Stimulated activated CD8-positive, alpha-beta memory T cell treated with anti-CD3 and anti-CD28 coated beads, Interleukin-15, amount 100 ng/mL, for 48 hours (primary cell): ENCODE measurements around the gene CLINT1.
"Not testable (repeated sequence)": the region's sequence is repeated elsewhere in the genome, so short reads cannot be mapped to it uniquely, and the experiment has no call there.

ENCODE experiments used
- DNase-seq, 2 donors: peaks; one replicate each; pipeline ENCODE4 v3.0.0-alpha.2; 2020; ENCODE audit warnings: low read depth in 2 of 2

The CLINT1 gene

DNA sequence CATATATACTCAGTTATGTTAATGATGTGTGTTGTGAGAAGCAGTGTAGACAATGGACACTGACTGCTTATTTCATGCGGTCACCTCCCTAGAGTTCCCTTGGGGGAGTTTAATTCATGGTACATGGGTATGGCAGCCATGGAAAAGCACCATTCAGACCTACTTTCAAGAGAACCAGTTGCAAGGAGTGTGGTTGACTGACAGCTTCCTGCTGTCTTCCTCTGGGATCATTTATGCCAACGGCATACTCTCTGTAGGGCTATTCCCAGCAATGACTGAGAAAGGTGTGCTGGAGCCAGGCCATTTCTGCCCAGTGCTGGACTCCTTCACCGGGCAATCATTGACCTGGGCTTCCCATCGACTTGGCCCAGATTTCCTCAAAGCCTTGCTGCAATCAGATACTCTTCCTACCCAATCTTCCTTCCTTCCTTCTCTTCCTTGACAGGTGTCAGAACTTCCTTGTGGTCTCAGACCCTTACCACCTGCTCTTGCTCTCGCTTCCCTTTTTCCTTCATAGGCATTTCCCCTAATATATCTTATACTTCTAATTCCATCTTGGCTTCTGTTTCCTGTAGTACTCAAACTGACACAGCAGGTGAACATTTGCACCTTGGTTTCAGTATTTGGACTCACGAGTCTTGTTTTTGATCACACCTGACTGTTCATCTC is 3.4 kb upstream of the CLINT1 start:
- no peak for DNase-seq

- DNase-seq, result no peak
Observed at GRCh38 chr5:157860898-157861890, 2.2 kb upstream of the CLINT1 start.

DNA sequence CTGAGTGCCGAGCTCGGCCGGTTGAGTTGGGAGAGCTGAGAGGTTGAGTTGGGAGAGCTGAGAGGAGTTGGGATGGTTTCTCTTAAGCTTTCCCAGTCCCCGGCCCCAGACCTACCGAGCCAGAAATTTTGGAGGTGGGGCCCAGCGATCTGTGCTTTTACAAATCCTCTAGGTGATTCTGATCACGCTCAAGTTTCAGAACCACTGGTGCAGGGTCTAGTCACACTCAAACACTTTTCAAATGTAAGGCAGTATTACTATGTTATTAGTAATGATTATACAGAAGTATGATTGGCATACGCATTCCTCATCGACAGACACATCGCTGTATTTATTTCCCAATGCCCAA is 256 bp upstream of the CLINT1 start:
- DNase-seq, result no peak

- DNase-seq, result no peak
Observed at GRCh38 chr5:157857816-157858526, 974 bp downstream of the CLINT1 start.

DNA sequence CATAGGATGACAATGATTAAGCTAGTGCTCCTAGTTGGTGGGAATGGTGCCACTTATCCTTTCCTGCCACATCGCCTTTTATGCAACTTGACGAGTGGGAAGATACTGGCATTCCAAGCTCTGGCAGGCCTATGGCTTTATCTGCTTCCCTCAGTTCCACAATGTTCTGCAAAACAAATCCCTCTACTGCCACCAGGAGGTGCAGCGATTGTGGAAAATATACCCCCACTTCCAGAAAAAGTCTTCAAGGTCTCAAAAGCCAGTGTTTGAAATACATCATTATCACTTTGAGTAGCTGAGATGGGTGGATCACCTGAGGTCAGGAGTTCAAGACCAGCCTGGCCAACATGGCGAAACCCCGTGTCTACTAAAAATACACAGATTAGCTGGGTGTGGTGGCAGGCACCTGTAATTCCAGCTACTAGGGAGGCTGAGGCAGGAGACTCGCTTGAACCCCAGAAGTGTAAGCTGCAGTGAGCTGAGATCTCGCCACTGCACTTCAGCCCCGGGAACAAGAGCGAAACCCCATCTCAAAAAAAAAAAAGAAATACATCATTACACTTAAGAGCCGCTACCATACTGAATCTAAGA is 3.4 kb downstream of the CLINT1 start:
- no peak for DNase-seq

GRCh38 chr5:157853365-157853764 is 5.6 kb downstream of the CLINT1 start:
- not testable (repeated sequence) for DNase-seq

- no peak for DNase-seq
Observed at GRCh38 chr5:157845914-157846598, 12.9 kb downstream of the CLINT1 start.

DNA sequence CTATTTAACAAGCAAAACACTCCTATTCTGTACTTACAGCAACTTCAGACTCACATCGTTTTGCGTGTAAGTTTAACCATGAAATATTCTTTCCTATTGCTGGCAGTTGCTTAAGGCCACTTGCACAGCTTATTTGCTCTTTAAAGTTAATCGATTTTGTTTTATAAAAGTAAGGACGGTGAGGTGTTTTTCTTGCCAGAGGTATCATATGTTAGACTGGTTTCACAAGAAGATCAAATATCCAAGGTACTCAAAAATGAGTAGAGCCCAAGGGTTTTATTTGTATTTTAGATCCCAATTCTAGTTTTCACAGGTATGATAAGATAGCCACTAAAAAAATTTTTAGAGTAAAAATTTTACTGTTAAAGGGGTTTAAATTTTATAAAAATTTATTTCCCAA is 16.2 kb downstream of the CLINT1 start:
- DNase-seq, result no peak

DNA sequence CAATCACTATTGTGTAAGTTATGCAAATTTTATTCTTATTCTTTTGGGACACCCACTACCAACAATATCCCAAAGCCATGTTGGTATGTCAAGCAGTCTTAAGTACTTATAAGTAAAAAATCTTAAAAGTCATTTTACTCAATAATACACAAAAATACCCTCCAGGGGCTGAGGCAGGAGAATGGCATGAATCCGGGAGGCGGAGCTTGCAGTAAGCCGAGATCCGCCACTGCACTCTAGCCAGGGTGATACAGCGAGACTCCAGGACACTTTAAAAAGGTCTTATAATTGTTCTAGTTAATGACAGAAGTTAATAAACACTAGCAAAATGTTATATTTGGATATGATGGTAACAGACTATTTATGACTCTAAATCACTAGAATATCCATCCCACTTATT is 16.8 kb downstream of the CLINT1 start:
- no peak for DNase-seq

DNA sequence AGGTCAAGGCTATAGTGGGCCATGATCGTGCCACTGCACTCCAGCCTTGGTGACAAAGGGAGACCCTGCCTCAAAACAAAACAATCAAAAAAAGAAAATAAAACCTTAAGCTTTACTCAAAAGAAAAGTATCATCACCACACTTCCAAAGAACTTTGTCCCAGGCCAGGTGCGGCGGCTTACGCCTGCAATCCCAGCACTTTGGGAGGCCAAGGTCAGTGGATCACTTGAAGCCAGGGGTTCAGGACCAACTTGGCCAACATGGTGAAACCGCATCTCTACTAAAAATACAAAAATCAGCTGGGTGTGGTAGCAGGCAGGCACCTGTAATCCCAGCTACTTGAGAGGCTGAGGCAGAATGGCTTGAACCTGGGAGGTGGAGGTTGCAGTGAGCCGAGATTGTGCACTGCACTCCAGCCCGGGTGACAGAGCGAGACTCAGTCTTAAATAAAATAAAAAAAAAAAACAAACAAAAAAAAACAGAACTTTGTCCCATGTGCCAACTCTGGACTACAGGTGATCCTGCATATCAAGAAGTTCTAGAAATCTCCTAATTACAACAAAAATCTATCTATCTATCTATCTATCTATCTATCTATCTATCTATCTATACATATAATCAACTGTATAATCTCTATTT is 19.7 kb downstream of the CLINT1 start:
- no peak for DNase-seq

DNA sequence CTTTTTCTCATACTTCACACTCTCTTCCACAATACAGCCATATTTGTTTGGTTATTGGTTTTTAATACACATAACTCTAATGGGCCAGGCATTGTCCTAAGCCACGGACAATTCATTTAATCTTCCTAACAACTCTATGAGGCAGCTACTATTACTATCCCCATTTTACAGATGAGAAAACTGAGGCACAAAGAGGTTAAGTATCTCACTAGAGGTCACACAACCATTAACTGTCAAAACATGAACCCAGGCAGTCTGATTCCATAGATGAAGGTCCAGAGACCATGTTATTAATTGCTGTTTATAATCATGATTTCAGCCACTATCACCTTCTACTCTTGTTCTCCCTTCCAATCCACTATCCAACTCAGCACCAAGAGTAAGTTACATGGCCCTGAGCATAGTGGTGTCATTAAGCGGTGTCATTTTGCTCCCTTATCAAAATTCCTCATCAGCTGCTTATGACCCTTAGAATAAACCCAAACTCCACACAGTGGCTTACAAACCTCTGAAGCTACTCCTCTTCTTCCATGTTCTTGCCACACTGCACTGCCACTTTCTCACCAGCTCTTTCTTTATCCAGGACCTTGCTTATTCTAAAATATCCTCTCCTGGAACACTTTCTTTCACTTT is 22.7 kb downstream of the CLINT1 start:
- no peak for DNase-seq

DNA sequence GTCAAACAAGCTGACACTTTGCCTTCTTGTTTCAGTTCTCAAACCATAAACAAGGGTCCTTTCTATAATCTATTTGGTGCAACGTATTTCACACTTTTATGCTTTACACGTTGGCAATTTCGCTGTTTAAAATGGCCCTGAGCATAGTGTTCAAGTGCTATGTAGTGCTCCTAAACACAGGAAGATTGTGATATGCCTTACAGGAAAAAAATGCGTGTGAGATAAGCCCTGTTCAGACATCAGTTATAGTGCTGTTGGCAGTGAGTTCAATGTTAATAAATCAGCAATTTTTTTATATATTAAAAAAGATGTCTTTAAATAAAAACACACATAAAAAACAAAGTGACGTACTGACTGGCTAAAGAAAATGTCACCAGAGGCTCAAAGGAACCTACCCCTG is 23.9 kb downstream of the CLINT1 start:
- no peak for DNase-seq

DNA sequence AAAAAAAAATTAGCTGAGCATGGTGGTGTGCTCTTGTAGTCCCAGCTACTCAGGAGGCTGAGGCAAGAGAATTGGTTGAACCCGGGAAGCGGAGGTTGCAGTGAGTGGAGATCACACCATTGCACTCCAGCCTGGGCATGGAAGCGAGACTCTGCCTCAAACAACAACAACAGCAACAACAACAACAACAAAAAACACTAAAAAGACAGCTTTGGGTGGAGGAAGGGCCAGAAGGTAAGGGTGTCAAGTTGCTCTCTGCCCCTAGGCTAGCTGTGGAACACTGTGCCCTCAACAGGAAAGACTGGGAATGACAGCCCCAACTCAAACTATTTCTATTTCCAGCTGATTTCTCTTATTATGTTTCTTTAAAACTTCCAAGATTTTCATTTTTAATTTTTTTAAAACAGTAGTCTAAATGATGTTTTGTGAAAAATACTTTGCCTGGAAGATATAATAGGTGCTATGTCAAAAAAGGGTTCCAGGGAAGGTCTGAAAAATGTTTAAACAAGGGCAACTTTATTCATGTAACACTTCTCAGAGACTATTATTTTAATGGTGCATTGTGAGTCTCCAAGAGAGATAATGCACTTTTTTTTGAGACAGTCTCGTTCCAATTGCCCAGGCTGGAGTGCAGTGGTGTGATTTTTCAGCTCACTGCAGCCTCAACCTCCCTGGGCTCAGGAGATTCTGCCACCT is 29.9 kb downstream of the CLINT1 start:
- DNase-seq, result no peak

GRCh38 chr5:157828105-157828943 is 30.6 kb downstream of the CLINT1 start:
- DNase-seq, result no peak

DNA sequence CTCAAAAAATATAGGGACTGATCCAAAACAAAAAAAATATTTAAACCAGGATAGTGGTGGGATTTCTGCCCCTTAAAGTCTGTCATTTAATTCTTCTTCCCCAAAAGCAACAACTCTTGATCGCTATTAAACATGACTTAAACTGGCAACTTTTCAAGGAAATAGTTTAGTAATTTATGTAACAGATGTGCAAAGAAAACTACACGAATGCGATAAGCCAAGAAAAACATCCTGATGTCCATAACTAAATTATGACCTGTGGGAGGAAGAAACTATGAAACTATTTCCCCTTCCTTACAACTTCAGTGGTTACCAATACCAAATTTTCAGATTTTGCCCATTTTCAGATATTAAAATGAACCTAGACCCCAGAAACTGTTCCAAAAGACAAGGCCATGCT is 31.5 kb downstream of the CLINT1 start:
- DNase-seq, result no peak

GRCh38 chr5:157823655-157824054 is 35.3 kb downstream of the CLINT1 start:
- DNase-seq, result no peak

DNA sequence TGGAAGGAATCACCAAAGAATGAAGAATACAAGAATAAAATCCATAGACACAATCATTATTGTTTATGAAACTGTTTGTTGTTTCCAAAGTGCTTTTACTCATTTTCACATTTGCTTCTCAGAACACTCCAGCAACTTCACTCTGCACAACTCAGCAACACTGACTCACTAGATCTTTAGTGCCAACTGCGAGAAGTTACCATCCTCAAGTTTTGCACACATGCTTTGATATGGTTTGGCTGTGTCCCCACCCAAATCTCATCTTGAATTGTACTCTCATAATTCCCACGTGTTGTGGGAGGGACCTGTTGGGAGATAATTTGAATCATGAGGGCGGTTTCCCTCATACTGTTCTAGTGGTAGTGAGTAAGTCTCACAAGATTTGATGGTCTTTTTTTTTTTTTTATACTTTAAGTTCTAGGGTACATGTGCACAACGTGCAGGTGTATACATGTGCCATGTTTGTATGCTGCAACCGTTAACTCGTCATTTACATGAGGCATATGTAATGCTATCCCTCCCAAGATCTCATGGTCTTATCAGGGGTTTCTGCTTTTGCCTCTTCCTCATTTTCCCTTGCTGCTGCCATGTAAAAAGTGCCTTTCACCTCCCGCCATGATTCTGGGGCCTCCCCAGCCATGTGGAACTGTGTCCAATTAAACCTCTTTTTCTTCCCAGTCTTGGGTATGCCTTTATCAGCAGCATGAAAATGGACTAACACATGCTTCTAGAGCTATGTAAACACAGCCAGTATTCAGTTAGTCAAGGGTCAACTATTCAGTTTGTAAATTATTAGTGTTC is 36.9 kb downstream of the CLINT1 start:
- no peak for DNase-seq

GRCh38 chr5:157821405-157821804 is 37.5 kb downstream of the CLINT1 start:
- no peak for DNase-seq
